Stimulated activated CD4-positive, alpha-beta T cell treated with anti-CD3 and anti-CD28 coated beads, Interleukin-4, amount 100 ng/mL, for 48 hours (primary cell): ENCODE data around the gene NKX2-4.

ENCODE experiments used
- DNase-seq, 2 donors: peaks; one replicate each; pipeline ENCODE4 v3.0.0-alpha.2; 2020; ENCODE audit warnings: low read depth in 2 of 2

The NKX2-4 gene

DNA sequence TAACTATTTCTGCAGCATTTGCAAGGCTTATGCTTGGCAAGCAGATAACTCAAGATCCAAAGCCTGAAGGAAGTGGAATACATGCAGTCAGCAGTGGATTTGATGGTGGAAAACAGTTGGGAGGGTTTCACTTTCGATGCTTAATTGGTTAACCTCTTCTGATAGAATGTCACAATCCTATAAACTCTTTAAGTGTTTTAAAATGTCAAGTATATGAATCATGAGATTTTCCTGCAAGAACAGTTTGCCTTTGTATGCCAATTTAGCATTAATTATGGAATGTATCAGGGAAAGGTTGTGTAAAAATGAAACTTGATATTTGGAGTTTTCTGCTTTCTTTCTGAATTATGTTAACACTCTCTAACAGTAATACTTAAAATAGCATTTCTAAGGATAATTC lies 36.6 kb downstream of the NKX2-4 start:
- DNase-seq = no peak

DNA sequence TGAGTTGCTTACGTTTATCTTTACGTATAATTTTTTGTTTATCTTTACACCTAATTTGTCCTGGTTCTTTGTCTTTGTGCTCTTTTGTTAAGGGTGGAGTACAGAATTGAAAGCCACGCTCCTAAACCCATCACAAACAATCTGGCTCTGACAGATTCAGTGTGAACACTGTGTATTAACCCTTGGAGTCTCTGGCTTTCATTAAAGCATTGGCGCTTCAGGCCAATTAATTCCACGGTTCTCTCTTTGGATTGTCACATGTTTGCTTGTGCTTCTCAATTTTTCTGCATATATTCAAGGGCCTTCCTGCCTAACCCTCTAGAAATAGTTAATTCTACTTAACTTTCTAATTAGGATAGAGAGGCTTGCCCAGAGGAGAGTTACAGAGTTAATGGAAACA lies 38.6 kb downstream of the NKX2-4 start:
- DNase-seq = no peak

DNA sequence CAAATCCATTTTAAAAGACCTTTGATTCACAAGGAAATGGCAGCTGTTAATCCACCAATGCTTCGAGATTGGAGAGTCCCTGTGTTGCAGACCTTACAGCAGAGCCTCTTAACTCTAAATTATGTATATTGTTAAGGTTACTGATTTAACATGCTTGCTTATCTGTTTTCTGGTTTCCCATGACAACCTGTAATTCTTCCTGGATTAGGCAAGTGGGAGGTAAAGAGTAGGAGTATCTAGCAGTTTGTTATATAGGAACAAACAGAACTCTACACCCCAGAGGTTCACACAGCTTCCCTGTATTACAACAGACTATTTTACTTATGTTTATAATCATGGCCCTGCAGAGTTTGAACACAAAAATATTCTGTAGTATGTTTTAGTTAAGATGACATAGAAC lies 39.5 kb downstream of the NKX2-4 start:
- DNase-seq = no peak

DNA sequence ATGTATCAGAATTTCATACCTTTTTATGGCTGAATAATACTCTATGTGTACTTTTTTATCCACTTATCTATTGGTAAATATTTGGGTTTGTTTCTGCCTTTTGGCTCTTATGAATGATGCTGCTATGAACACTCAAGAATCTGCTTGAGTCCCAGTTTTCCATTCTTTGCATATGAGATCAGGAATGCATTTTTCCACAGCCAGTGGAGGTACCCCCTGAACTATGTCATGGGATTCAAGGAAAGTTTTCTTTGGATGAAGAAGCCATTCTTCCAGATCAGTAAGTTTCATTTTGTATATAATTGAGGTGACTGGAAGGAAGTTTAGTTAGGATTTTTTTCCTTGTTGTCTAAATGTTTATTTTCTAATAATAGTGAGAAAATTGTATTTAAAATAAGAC lies 40.9 kb downstream of the NKX2-4 start:
- no peak for DNase-seq

DNA sequence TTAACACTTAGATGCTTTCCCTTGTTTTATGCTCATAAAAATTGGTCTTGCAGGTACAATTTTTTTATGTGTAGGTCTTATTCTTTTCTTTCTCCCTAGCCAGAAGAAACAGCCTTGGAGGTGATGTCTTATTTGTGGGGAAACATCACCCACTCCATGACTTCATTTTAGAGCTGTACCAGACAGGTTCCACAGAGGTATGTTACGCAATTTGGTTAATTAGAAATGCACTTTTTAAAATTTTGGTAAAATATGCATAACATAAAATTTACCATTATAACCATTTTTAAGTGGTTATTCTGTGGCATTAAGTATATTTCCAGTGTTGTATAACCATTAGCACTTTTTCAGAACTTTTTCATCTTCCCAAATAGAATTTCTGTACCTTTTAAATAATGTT lies 41.3 kb downstream of the NKX2-4 start:
- DNase-seq = no peak

DNA sequence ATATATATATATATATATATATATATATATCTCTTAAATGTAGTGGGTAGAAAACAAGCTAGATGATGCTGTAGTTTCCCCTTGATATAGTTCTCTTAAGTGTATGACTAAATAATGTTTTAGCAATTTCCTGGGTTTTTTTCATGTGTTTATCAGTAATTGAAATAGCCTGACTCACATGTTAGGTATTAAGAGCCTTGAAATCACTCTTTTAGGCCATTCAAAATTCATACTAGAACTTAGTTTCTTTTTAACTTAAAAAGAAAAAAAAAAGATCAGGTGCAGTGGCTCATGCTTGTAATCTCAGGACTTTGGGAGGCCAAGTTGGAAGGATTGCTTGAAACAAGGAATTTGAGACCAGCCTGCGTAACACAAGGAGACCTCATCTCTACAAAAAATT lies 44.1 kb downstream of the NKX2-4 start:
- DNase-seq = no peak

DNA sequence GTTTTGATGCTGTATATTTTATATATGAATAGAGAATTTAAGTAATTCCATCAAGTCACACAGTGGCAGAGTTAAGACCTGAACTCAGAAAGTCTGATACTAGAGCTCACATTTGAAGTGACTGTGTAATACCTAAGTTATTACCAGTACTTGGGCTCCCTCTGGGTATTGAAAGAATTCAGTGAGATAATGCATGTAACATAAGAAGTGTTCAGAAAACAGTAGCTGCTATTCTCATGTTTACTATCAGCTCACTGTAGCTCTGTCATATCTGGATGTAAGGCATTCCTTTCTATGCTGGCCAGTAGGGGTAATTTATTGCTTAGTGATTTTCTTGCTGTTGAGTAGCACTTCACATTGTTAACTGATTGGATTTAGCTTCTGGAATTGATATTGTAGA lies 44.6 kb downstream of the NKX2-4 start:
- DNase-seq = no peak
